ENCODE measurements around the gene JAM2.

JAM2 gene

GRCh38 chr21:25717491-25718147 is 78.6 kb downstream of the JAM2 start:
- peak; percentile 74 for DNase-seq (ENCODE audit: low read depth)

- no peak for DNase-seq (ENCODE audit: low read depth)
Observed at GRCh38 chr21:25721987-25722386, 82.9 kb downstream of the JAM2 start.

- DNase-seq (ENCODE audit: low read depth), result no peak
Observed at GRCh38 chr21:25722631-25723030, 83.6 kb downstream of the JAM2 start.

- DNase-seq (ENCODE audit: low read depth), result peak; percentile 14
Observed at GRCh38 chr21:25732091-25732760, 93.2 kb downstream of the JAM2 start.

GRCh38 chr21:25733859-25734653 is 95.0 kb downstream of the JAM2 start:
- DNase-seq (ENCODE audit: low read depth), result peak; percentile 57

GRCh38 chr21:25734654-25734903 is 95.5 kb downstream of the JAM2 start:
- no peak for DNase-seq (ENCODE audit: low read depth)

- peak; percentile 99 for DNase-seq (ENCODE audit: low read depth)
Observed at GRCh38 chr21:25734904-25735645, 96.0 kb downstream of the JAM2 start, which contains the start of the genes ATP5PF and GABPA. Gene ATP5PF, minus strand, starts transcription at chr21:25734904. Its CDS starts 5,110 bp downstream, at chr21:25729794. Gene GABPA, plus strand, starts transcription at chr21:25734972. Its CDS starts 6,627 bp downstream, at chr21:25741599.

GRCh38 chr21:25735646-25736597 is 96.9 kb downstream of the JAM2 start:
- peak; percentile 79 for DNase-seq (ENCODE audit: low read depth)

- DNase-seq (ENCODE audit: low read depth), result no peak
Observed at GRCh38 chr21:25737421-25737820, 98.4 kb downstream of the JAM2 start.

- no peak for DNase-seq (ENCODE audit: low read depth)
Observed at GRCh38 chr21:25742900-25743299, 103.8 kb downstream of the JAM2 start.

- no peak for DNase-seq (ENCODE audit: low read depth)
Observed at GRCh38 chr21:25744854-25745253, 105.8 kb downstream of the JAM2 start.

- no peak for DNase-seq (ENCODE audit: low read depth)
Observed at GRCh38 chr21:25750085-25750484, 111.0 kb downstream of the JAM2 start.

- DNase-seq (ENCODE audit: low read depth), result no peak
Observed at GRCh38 chr21:25752416-25752815, 113.4 kb downstream of the JAM2 start.

GRCh38 chr21:25756190-25756932 is 117.3 kb downstream of the JAM2 start:
- DNase-seq (ENCODE audit: low read depth), result no peak

GRCh38 chr21:25757531-25757930 is 118.5 kb downstream of the JAM2 start:
- no peak for DNase-seq (ENCODE audit: low read depth)

- peak; percentile 71 for DNase-seq (ENCODE audit: low read depth)
Observed at GRCh38 chr21:25759573-25759972, 120.5 kb downstream of the JAM2 start.

- DNase-seq (ENCODE audit: low read depth), result no peak
Observed at GRCh38 chr21:25760061-25760460, 121.0 kb downstream of the JAM2 start.

- DNase-seq (ENCODE audit: low read depth), result no peak
Observed at GRCh38 chr21:25760677-25761076, 121.6 kb downstream of the JAM2 start.

GRCh38 chr21:25764065-25764464 is 125.0 kb downstream of the JAM2 start:
- no peak for DNase-seq (ENCODE audit: low read depth)

Data from iris pigment epithelial cell (primary cell).